HCT116 (cell line): ENCODE data around the gene NCOA6. TPM values are rescaled to one million over a fixed set of nuclear protein-coding genes. Genes with fewer than 3 reads are reported as not detected.

ENCODE experiments used
- ATAC-seq: fragments of 200-7000 bp; cut with Tn5 transposase; 2 replicates; pipeline ENCODE4 v1.9.1; 2020; ENCODE audit warnings: mild to moderate bottlenecking, moderate library complexity
- BruUV-seq: library from RNA; stranded (reverse); fragments of 400-500 nt; replicated peaks from 2 replicates; lab custom pipeline; 2021; lab: Mats Ljungman, UMichigan
- CTCF ChIA-PET: fragments of 300-600 bp; sonication (Branson Sonifier 250); formaldehyde crosslinking; loops from one replicate; lab custom pipeline; 2021; ENCODE audit warnings: antibody characterized with exemption; lab: Charles Lee
- POLR2A ChIA-PET: fragments of 300-600, 350-600 bp; sonication (Branson Sonifier 250); formaldehyde crosslinking; loops from one replicate; lab custom pipeline; 2021; ENCODE audit warnings: antibody characterized with exemption; lab: Charles Lee
- RAD21 ChIA-PET, 2 experiments: fragments of 300-600 bp; sonication (Branson Sonifier 250); formaldehyde crosslinking; loops; one replicate each; lab custom pipeline; 2023; ENCODE audit warnings: low total read pairs in 2 of 2; ENCODE audit not compliant: uncharacterized antibody in 2 of 2, unreplicated experiment in 2 of 2, low non-redundant PET in 1 of 2; lab: Charles Lee
- DNase-seq: peaks from one replicate; pipeline ENCODE4 v3.0.0-alpha.2; 2010; ENCODE audit warnings: low read depth, low spot score
- H2AFZ ChIP-seq: fragments of 200-600 bp; shearing (Covaris generic), sonication (generic); 2 replicates; pipeline ENCODE4 v1.6.1; 2017; ENCODE audit warnings: low read depth, mixed run types, mixed read lengths, antibody characterized with exemption, low read length; ENCODE audit not compliant: poor library complexity, severe bottlenecking
- H3K27ac ChIP-seq: 2 replicates; pipeline ENCODE4 v1.5.1; 2012; ENCODE audit warnings: low read depth, low read length
- H3K27me3 ChIP-seq: fragments of 200-600 bp; sonication (generic); 2 replicates; pipeline ENCODE4 v1.6.1; 2016; ENCODE audit warnings: mixed run types, low read length, mixed read lengths; ENCODE audit not compliant: insufficient read depth
- H3K36me3 ChIP-seq, 2 experiments: fragments of 200-500 bp in 1 of 2; fragments of 200-600 bp in 1 of 2; sonication (Bioruptor generic) in 1 of 2; sonication (generic) in 1 of 2; 2 replicates each; pipeline versions ENCODE4 v1.5.1 to v1.6.1; 2014 to 2016; ENCODE audit warnings: low read length in 2 of 2, inconsistent platforms in 1 of 2, mixed read lengths in 1 of 2, mixed run types in 1 of 2; ENCODE audit not compliant: insufficient read depth in 2 of 2, control insufficient read depth in 1 of 2
- H3K4me1 ChIP-seq, 2 experiments: fragments of 200-600 bp in 1 of 2; sonication (generic) in 1 of 2; 2 replicates each; pipeline versions ENCODE4 v1.5.1 to v1.6.1; 2012 to 2017; ENCODE audit warnings: low read length in 2 of 2, inconsistent platforms in 1 of 2, mild to moderate bottlenecking in 1 of 2, mixed read lengths in 1 of 2, mixed run types in 1 of 2, moderate library complexity in 1 of 2; ENCODE audit not compliant: insufficient read depth in 2 of 2, control insufficient read depth in 1 of 2
- H3K4me2 ChIP-seq: fragments of 200-600 bp; sonication (generic); 2 replicates; pipeline ENCODE4 v1.6.1; 2017; ENCODE audit warnings: mixed run types, low read length, mixed read lengths
- H3K4me3 ChIP-seq, 2 experiments: fragments of 200-600 bp in 1 of 2; sonication (generic) in 1 of 2; replicated peaks in 1 of 2; 2 replicates each; pipeline ENCODE4 v1.5.1; 2011 to 2016; ENCODE audit warnings: low read length in 2 of 2, control low read depth in 1 of 2, low read depth in 1 of 2, mild to moderate bottlenecking in 1 of 2, mixed read lengths in 1 of 2, mixed run types in 1 of 2
- H3K79me2 ChIP-seq: fragments of 200-600 bp; sonication (generic); 2 replicates; pipeline ENCODE4 v1.6.1; 2017; ENCODE audit warnings: mild to moderate bottlenecking, mixed run types, low read length, moderate library complexity, mixed read lengths; ENCODE audit not compliant: insufficient read depth
- H3K9ac ChIP-seq: fragments of 200-600 bp; sonication (generic); 2 replicates; pipeline ENCODE4 v1.6.1; 2016; ENCODE audit warnings: low read length, mixed read lengths
- H3K9me2 ChIP-seq: fragments of 200-600 bp; sonication (generic), shearing (Covaris generic); 2 replicates; pipeline ENCODE4 v1.6.1; 2017; ENCODE audit warnings: mixed run types, mild to moderate bottlenecking, moderate library complexity; ENCODE audit not compliant: insufficient read depth
- H3K9me3 ChIP-seq, 2 experiments: fragments of 200-500 bp in 1 of 2; fragments of 200-600 bp in 1 of 2; sonication (Bioruptor generic) in 1 of 2; sonication (generic) in 1 of 2; 2 replicates each; pipeline ENCODE4 v1.6.1; 2014 to 2017; ENCODE audit warnings: low read length in 2 of 2, mixed read lengths in 2 of 2, inconsistent platforms in 1 of 2, low read depth in 1 of 2, mild to moderate bottlenecking in 1 of 2, mixed run types in 1 of 2, moderate library complexity in 1 of 2; ENCODE audit not compliant: control insufficient read depth in 1 of 2, insufficient read depth in 1 of 2
- H4K20me1 ChIP-seq: fragments of 200-600 bp; sonication (generic), shearing (Covaris generic); 2 replicates; pipeline ENCODE4 v1.6.1; 2017; ENCODE audit warnings: mixed run types, mild to moderate bottlenecking, moderate library complexity; ENCODE audit not compliant: insufficient read depth
- CBX3 ChIP-seq: IDR thresholded peaks from 2 replicates; pipeline ENCODE4 v1.6.1; 2012; ENCODE audit warnings: low read depth
- CEBPB ChIP-seq: IDR thresholded peaks from 2 replicates; pipeline ENCODE4 v1.6.1; 2012; ENCODE audit warnings: low read depth
- EZH2phosphoT487 ChIP-seq: fragments of 200-600 bp; IDR thresholded peaks from 2 replicates; pipeline ENCODE4 v1.6.1; 2018; ENCODE audit warnings: antibody characterized with exemption, borderline replicate concordance
- POLR2A ChIP-seq: IDR thresholded peaks from 2 replicates; pipeline ENCODE4 v1.7.0; 2011; ENCODE audit warnings: borderline replicate concordance; ENCODE audit not compliant: insufficient read depth, insufficient read length; ENCODE audit errors: extremely low read depth
- TCF7L2 ChIP-seq: IDR thresholded peaks from 2 replicates; pipeline ENCODE4 v1.7.0; 2011; ENCODE audit warnings: borderline replicate concordance, inconsistent platforms; ENCODE audit not compliant: insufficient read depth, insufficient read length; ENCODE audit errors: extremely low read depth
- YY1 ChIP-seq: IDR thresholded peaks from 2 replicates; pipeline ENCODE4 v1.6.1; 2011; ENCODE audit warnings: low read length, low read depth, moderate library complexity, mild to moderate bottlenecking; ENCODE audit not compliant: insufficient replicate concordance; ENCODE audit errors: extremely low read depth
- ZBTB33 ChIP-seq: IDR thresholded peaks from 2 replicates; pipeline ENCODE4 v1.6.1; 2011; ENCODE audit warnings: mild to moderate bottlenecking, low read length, moderate library complexity; ENCODE audit not compliant: insufficient replicate concordance; ENCODE audit errors: extremely low read depth
- ZFX ChIP-seq: fragments of 450-650 bp; IDR thresholded peaks from 2 replicates; pipeline ENCODE4 v1.6.1; 2017
- ZNF274 ChIP-seq: fragments of 200-500 bp; sonication (Bioruptor generic); IDR thresholded peaks from 2 replicates; pipeline ENCODE4 v1.6.1; 2014; ENCODE audit warnings: mild to moderate bottlenecking, low read depth, low read length, inconsistent platforms
- intact Hi-C: fragments of 100-400 bp; cut with micrococcal nuclease; formaldehyde crosslinking; loops from 2 replicates; pipeline ENCODE4 v1.10.0; 2022
- total RNA-seq: library from RNA; stranded (reverse); gene quantifications from one replicate; pipeline ENCODE4 v1.2.1, GENCODE V29; 2021; ENCODE audit not compliant: unreplicated experiment

NCOA6 gene
- total RNA-seq, 1 experiment from 2014 or later, result 24.8 TPM

DNA sequence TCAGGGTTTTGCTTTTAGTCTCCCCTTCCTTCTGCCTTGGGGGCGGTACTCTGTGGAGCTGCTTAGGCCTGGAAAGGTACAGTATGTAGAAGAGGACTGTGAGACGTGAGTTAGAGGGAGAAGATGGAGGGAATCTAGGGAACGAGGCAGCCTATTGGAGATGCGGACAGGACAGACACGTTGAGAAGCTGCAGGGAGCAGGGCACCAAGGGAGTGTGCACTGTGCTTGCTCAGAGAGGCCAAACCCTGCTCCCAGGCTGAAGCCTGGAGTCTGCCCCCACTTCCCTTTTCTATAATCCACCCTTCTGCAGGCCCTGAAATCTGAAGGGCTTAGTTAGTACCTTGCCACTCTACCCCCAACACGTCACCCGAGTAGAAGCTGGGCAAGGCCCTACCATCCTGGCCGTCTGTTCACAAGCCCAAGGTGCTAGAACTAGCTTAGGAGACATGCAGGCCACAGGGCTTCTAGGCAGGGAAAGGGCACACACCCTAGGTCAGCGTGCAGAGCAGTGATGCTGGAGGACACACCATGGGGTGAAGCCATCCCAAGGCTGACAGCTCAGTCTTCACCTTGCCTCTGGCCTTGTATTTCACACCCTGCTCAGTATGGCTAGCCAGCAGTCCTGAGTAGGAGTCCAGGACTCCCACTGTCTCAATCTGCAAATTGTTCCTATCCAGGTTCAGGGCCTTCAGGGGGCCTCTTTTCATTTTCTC is 114.4 kb downstream of the NCOA6 start:
- RAD21 ChIA-PET, result interaction anchor here in 1 of 2 experiments (0.6 kb wide), 1 partner anchor 135 kb away, joined by 3 read pairs; no protein-coding TSS in a partner anchor
- Histone ChIP-seq H3K9me3 (no peaks in the 10 kb centered on the region), H3K4me2 (peak overlapping the region; percentile 90), H3K4me1 (peaks cover 11 to 50% of the 10 kb centered on the region in 2 experiments), H2AFZ (no peak overlapping the region), H3K9ac (peak overlapping the region; percentile 77; the same call in 1 of the 2 replicates), H3K79me2 (no peaks in the 10 kb centered on the region), H3K4me3 (0 out of 4 replicates have a peak overlapping the region, but pooled peaks of 1 of the 2 experiments have one; percentile 77), H3K36me3 (no peaks in the 10 kb centered on the region), H3K27me3 (no peaks in the 10 kb centered on the region), H3K27ac (no peak overlapping the region), H4K20me1 (no peaks in the 10 kb centered on the region)
- POLR2A ChIA-PET, result no interaction called here
- DNase-seq, result no peak
- CTCF ChIA-PET, result interaction anchor here (1.7 kb wide), 1 partner anchor 520 kb away, joined by 4 read pairs; no protein-coding TSS in a partner anchor
- no TSS peak for BruUV-seq
- no peak for TF ChIP-seq TCF7L2
- no peak for TF ChIP-seq ZBTB33
- TF ChIP-seq ZFX, result no peak
- TF ChIP-seq, all 23 proteins: peak for 0
- intact Hi-C loops, result no loop called here
- no peak for ATAC-seq
- no peaks in the 10 kb centered on the region for H3K9me2 ChIP-seq

DNA sequence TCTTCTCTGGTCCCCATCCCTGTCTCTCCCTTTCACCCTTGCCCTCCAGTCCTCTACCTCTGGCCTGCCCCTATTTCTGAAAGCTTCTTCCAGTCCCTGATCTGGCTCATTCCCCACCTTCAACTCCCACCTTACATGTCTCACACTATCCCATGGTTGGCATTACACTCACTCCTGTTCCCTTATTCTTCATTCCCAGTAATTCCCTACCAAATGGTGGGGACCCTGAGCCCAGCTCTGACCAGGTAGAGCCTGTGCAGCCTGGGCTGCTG is 114.9 kb downstream of the NCOA6 start:
- Histone ChIP-seq H3K4me3 (peak overlapping the region; percentile 66 to 77), H4K20me1 (no peaks in the 10 kb centered on the region), H3K27ac (no peak overlapping the region), H3K9ac (peak overlapping the region; percentile 77), H3K4me1 (peaks cover 15 to 50% of the 10 kb centered on the region in 2 experiments), H3K9me2 (no peaks in the 10 kb centered on the region), H2AFZ (no peak overlapping the region), H3K36me3 (no peaks in the 10 kb centered on the region), H3K9me3 (no peaks in the 10 kb centered on the region), H3K27me3 (no peaks in the 10 kb centered on the region), H3K79me2 (no peaks in the 10 kb centered on the region), H3K4me2 (peak overlapping the region; percentile 90)
- intact Hi-C loops, result no loop called here
- ChIA-PET CTCF (interaction anchor here (1.7 to 2.0 kb wide), 2 partner anchors 14 to 520 kb away, joined by 4 to 7 read pairs; no protein-coding TSS in a partner anchor), RAD21 (no interaction called here), POLR2A (no interaction called here)
- TF ChIP-seq CEBPB (no peak), ZBTB33 (no peak), EZH2phosphoT487 (no peak), POLR2A (no peak), ZNF274 (no peak), YY1 (no peak), CBX3 (no peak)
- DNase-seq, result no peak
- BruUV-seq, result TSS peak; percentile 33
- no peak for ATAC-seq
